ENCODE measurements around the gene WDPCP.

The WDPCP gene

DNA sequence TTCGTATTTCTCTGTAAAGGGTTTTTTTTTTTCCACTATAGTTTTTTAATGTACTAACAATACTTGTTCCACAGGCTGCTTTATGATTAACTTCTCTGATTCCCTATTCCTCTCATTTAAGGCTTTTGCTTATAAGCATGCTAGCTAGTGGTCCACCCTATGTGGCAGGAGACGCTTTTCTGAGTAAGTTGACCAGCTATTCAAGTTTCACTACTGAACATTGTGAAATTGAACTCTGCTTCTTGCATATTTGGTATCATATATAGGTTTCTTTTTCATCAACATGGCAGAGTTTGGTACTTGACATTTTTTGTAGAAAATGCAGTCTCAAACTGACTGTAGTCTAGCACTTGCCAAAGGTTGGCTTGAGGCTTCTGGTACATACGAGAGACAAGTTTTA, 463.4 kb downstream of the WDPCP start:
- no peak overlapping the region for H3K27ac ChIP-seq (ENCODE audit: low read depth, low read length)
- H3K9ac ChIP-seq (ENCODE audit: low read length): no peak overlapping the region
- H3K4me1 ChIP-seq (ENCODE audit: insufficient read depth, low read length): no peaks in the 10 kb centered on the region
- H3K27me3 ChIP-seq (ENCODE audit: control insufficient read depth in 1 of 2, insufficient read depth in 2 of 2, low read length in 2 of 2): no peaks in the 10 kb centered on the region
- H3K4me3 ChIP-seq (ENCODE audit: low read depth in 1 of 2, low read length in 2 of 2): no peak overlapping the region
- no peaks in the 10 kb centered on the region for H3K36me3 ChIP-seq (ENCODE audit: insufficient read depth, low read length)
- H3K9me3 ChIP-seq (ENCODE audit: low read length): no peaks in the 10 kb centered on the region

GRCh38 chr2:63124218-63124617, 464.1 kb downstream of the WDPCP start:
- no peaks in the 10 kb centered on the region for H3K4me1 ChIP-seq (ENCODE audit: insufficient read depth, low read length)

GRCh38 chr2:63122921-63123320, 465.4 kb downstream of the WDPCP start:
- no peak overlapping the region for H3K27ac ChIP-seq (ENCODE audit: low read depth, low read length)
- H3K27me3 ChIP-seq (ENCODE audit: control insufficient read depth in 1 of 2, insufficient read depth in 2 of 2, low read length in 2 of 2): no peaks in the 10 kb centered on the region
- H3K9ac ChIP-seq (ENCODE audit: low read length): no peak overlapping the region
- no peaks in the 10 kb centered on the region for H3K4me1 ChIP-seq (ENCODE audit: insufficient read depth, low read length)
- H3K36me3 ChIP-seq (ENCODE audit: insufficient read depth, low read length): no peaks in the 10 kb centered on the region
- H3K4me3 ChIP-seq (ENCODE audit: low read depth in 1 of 2, low read length in 2 of 2): no peak overlapping the region
- no peaks in the 10 kb centered on the region for H3K9me3 ChIP-seq (ENCODE audit: low read length)

More at GRCh38 chr2:63124218-63124617, 464.1 kb downstream of the WDPCP start:
- H3K9ac ChIP-seq (ENCODE audit: low read length): no peak overlapping the region
- no peak overlapping the region for H3K27ac ChIP-seq (ENCODE audit: low read depth, low read length)
- H3K36me3 ChIP-seq (ENCODE audit: insufficient read depth, low read length): no peaks in the 10 kb centered on the region
- H3K9me3 ChIP-seq (ENCODE audit: low read length): no peaks in the 10 kb centered on the region
- H3K27me3 ChIP-seq (ENCODE audit: control insufficient read depth in 1 of 2, insufficient read depth in 2 of 2, low read length in 2 of 2): no peaks in the 10 kb centered on the region
- H3K4me3 ChIP-seq (ENCODE audit: low read depth in 1 of 2, low read length in 2 of 2): no peak overlapping the region

- no peak overlapping the region for H3K4me3 ChIP-seq (ENCODE audit: low read depth in 1 of 2, low read length in 2 of 2)
- no peak overlapping the region for H3K9ac ChIP-seq (ENCODE audit: low read length)
- H3K27me3 ChIP-seq (ENCODE audit: control insufficient read depth in 1 of 2, insufficient read depth in 2 of 2, low read length in 2 of 2): no peaks in the 10 kb centered on the region
- H3K27ac ChIP-seq (ENCODE audit: low read depth, low read length): no peak overlapping the region
- no peaks in the 10 kb centered on the region for H3K4me1 ChIP-seq (ENCODE audit: insufficient read depth, low read length)
- H3K36me3 ChIP-seq (ENCODE audit: insufficient read depth, low read length): no peaks in the 10 kb centered on the region
- H3K9me3 ChIP-seq (ENCODE audit: low read length): no peaks in the 10 kb centered on the region
Observed at GRCh38 chr2:63121055-63121834, 467.0 kb downstream of the WDPCP start.

- no peak overlapping the region for H3K4me3 ChIP-seq (ENCODE audit: low read depth in 1 of 2, low read length in 2 of 2)
- H3K9me3 ChIP-seq (ENCODE audit: low read length): no peaks in the 10 kb centered on the region
- no peaks in the 10 kb centered on the region for H3K27me3 ChIP-seq (ENCODE audit: control insufficient read depth in 1 of 2, insufficient read depth in 2 of 2, low read length in 2 of 2)
Observed at GRCh38 chr2:63118821-63119220, 469.5 kb downstream of the WDPCP start.

GRCh38 chr2:63104482-63104881, 483.8 kb downstream of the WDPCP start:
- Histone ChIP-seq H3K9ac (ENCODE audit: low read length) (no peak overlapping the region), H3K27ac (ENCODE audit: low read depth, low read length) (no peak overlapping the region), H3K4me1 (ENCODE audit: insufficient read depth, low read length) (no peaks in the 10 kb centered on the region), H3K36me3 (ENCODE audit: insufficient read depth, low read length) (no peaks in the 10 kb centered on the region), H3K9me3 (ENCODE audit: low read length) (peaks cover 6% of the 10 kb centered on the region), H3K4me3 (ENCODE audit: low read depth in 1 of 2, low read length in 2 of 2) (no peak overlapping the region), H3K27me3 (ENCODE audit: control insufficient read depth in 1 of 2, insufficient read depth in 2 of 2, low read length in 2 of 2) (no peaks in the 10 kb centered on the region)

More at GRCh38 chr2:63118821-63119220, 469.5 kb downstream of the WDPCP start:
- Histone ChIP-seq H3K27ac (ENCODE audit: low read depth, low read length) (no peak overlapping the region), H3K4me1 (ENCODE audit: insufficient read depth, low read length) (no peaks in the 10 kb centered on the region), H3K36me3 (ENCODE audit: insufficient read depth, low read length) (no peaks in the 10 kb centered on the region), H3K9ac (ENCODE audit: low read length) (no peak overlapping the region)

- Histone ChIP-seq H3K27me3 (ENCODE audit: control insufficient read depth in 1 of 2, insufficient read depth in 2 of 2, low read length in 2 of 2) (no peaks in the 10 kb centered on the region), H3K9ac (ENCODE audit: low read length) (no peak overlapping the region), H3K36me3 (ENCODE audit: insufficient read depth, low read length) (no peaks in the 10 kb centered on the region), H3K9me3 (ENCODE audit: low read length) (peaks cover 6% of the 10 kb centered on the region), H3K4me3 (ENCODE audit: low read depth in 1 of 2, low read length in 2 of 2) (no peak overlapping the region), H3K27ac (ENCODE audit: low read depth, low read length) (no peak overlapping the region), H3K4me1 (ENCODE audit: insufficient read depth, low read length) (no peaks in the 10 kb centered on the region)
Observed at GRCh38 chr2:63101954-63102353, 486.3 kb downstream of the WDPCP start.

GRCh38 chr2:63099032-63099431, 489.2 kb downstream of the WDPCP start:
- Histone ChIP-seq H3K36me3 (ENCODE audit: insufficient read depth, low read length) (no peaks in the 10 kb centered on the region), H3K4me1 (ENCODE audit: insufficient read depth, low read length) (no peaks in the 10 kb centered on the region), H3K4me3 (ENCODE audit: low read depth in 1 of 2, low read length in 2 of 2) (no peak overlapping the region), H3K27ac (ENCODE audit: low read depth, low read length) (no peak overlapping the region), H3K9me3 (ENCODE audit: low read length) (peaks cover 6% of the 10 kb centered on the region), H3K9ac (ENCODE audit: low read length) (no peak overlapping the region), H3K27me3 (ENCODE audit: control insufficient read depth in 1 of 2, insufficient read depth in 2 of 2, low read length in 2 of 2) (no peaks in the 10 kb centered on the region)

GRCh38 chr2:63096491-63096890, 491.8 kb downstream of the WDPCP start:
- H3K4me1 ChIP-seq (ENCODE audit: insufficient read depth, low read length): no peaks in the 10 kb centered on the region

GRCh38 chr2:63093502-63093901, 494.8 kb downstream of the WDPCP start:
- no peak overlapping the region for H3K4me3 ChIP-seq (ENCODE audit: low read depth in 1 of 2, low read length in 2 of 2)
- H3K27me3 ChIP-seq (ENCODE audit: control insufficient read depth in 1 of 2, insufficient read depth in 2 of 2, low read length in 2 of 2): no peaks in the 10 kb centered on the region
- no peaks in the 10 kb centered on the region for H3K36me3 ChIP-seq (ENCODE audit: insufficient read depth, low read length)
- no peak overlapping the region for H3K9ac ChIP-seq (ENCODE audit: low read length)
- H3K4me1 ChIP-seq (ENCODE audit: insufficient read depth, low read length): no peaks in the 10 kb centered on the region
- H3K27ac ChIP-seq (ENCODE audit: low read depth, low read length): no peak overlapping the region
- H3K9me3 ChIP-seq (ENCODE audit: low read length): no peaks in the 10 kb centered on the region

More at GRCh38 chr2:63096491-63096890, 491.8 kb downstream of the WDPCP start:
- no peak overlapping the region for H3K4me3 ChIP-seq (ENCODE audit: low read depth in 1 of 2, low read length in 2 of 2)
- no peaks in the 10 kb centered on the region for H3K9me3 ChIP-seq (ENCODE audit: low read length)
- no peak overlapping the region for H3K27ac ChIP-seq (ENCODE audit: low read depth, low read length)
- no peaks in the 10 kb centered on the region for H3K27me3 ChIP-seq (ENCODE audit: control insufficient read depth in 1 of 2, insufficient read depth in 2 of 2, low read length in 2 of 2)
- H3K36me3 ChIP-seq (ENCODE audit: insufficient read depth, low read length): no peaks in the 10 kb centered on the region
- no peak overlapping the region for H3K9ac ChIP-seq (ENCODE audit: low read length)

DNA sequence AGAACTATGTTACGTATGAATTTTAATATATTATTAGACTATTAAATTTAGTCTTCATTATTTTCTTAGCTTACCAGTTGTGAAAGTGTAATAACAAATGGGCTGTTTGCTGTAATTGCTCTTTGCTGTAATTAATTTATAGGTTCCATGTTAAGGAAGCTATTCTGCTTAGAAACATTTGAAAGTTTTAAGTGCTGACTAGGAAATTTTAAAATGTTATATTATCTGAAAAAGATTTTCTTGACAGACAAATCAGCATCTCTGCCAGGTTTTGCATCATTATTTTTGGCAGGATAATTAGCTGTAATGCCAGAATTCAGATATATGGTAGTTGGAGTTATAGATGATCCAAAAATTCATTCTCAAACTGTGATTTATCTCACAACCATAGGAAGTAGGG, 495.4 kb downstream of the WDPCP start:
- Histone ChIP-seq H3K4me3 (ENCODE audit: low read depth in 1 of 2, low read length in 2 of 2) (no peak overlapping the region), H3K27me3 (ENCODE audit: control insufficient read depth in 1 of 2, insufficient read depth in 2 of 2, low read length in 2 of 2) (no peaks in the 10 kb centered on the region), H3K9ac (ENCODE audit: low read length) (no peak overlapping the region), H3K4me1 (ENCODE audit: insufficient read depth, low read length) (no peaks in the 10 kb centered on the region), H3K36me3 (ENCODE audit: insufficient read depth, low read length) (no peaks in the 10 kb centered on the region), H3K27ac (ENCODE audit: low read depth, low read length) (no peak overlapping the region), H3K9me3 (ENCODE audit: low read length) (no peaks in the 10 kb centered on the region)

- Histone ChIP-seq H3K4me3 (ENCODE audit: low read depth in 1 of 2, low read length in 2 of 2) (no peak overlapping the region), H3K4me1 (ENCODE audit: insufficient read depth, low read length) (no peaks in the 10 kb centered on the region), H3K36me3 (ENCODE audit: insufficient read depth, low read length) (no peaks in the 10 kb centered on the region), H3K27me3 (ENCODE audit: control insufficient read depth in 1 of 2, insufficient read depth in 2 of 2, low read length in 2 of 2) (no peaks in the 10 kb centered on the region), H3K27ac (ENCODE audit: low read depth, low read length) (no peak overlapping the region), H3K9ac (ENCODE audit: low read length) (no peak overlapping the region), H3K9me3 (ENCODE audit: low read length) (no peaks in the 10 kb centered on the region)
Observed at GRCh38 chr2:63092401-63092800, 495.9 kb downstream of the WDPCP start.
